IPS-20b (cell line): ENCODE results near the gene TNFSF10.
"Not testable (repeated sequence)": the region's sequence is repeated elsewhere in the genome, so short reads cannot be mapped to it uniquely, and the experiment has no call there.

ENCODE experiments used
- H3K27ac ChIP-seq: one replicate; pipeline ENCODE4 v1.5.1; 2013; ENCODE audit warnings: low read length
- H3K27me3 ChIP-seq: 2 replicates; pipeline ENCODE4 v1.6.1; 2013; ENCODE audit warnings: mild to moderate bottlenecking, low read length, inconsistent platforms; ENCODE audit not compliant: insufficient read depth
- H3K36me3 ChIP-seq: 2 replicates; pipeline ENCODE4 v1.6.1; 2013; ENCODE audit warnings: low read depth, mild to moderate bottlenecking, inconsistent platforms, low read length, moderate library complexity; ENCODE audit not compliant: insufficient read depth
- H3K4me1 ChIP-seq: 2 replicates; pipeline ENCODE4 v1.6.1; 2013; ENCODE audit warnings: mild to moderate bottlenecking, control low read depth, inconsistent platforms, low read length, moderate library complexity; ENCODE audit not compliant: insufficient read depth
- H3K4me3 ChIP-seq: 2 replicates; pipeline ENCODE4 v1.5.1; 2013; ENCODE audit warnings: mild to moderate bottlenecking, low read length, inconsistent platforms
- H3K9ac ChIP-seq: 2 replicates; pipeline ENCODE4 v1.6.1; 2013; ENCODE audit warnings: low read depth, mild to moderate bottlenecking, inconsistent platforms, low read length, moderate library complexity
- H3K9me3 ChIP-seq: 2 replicates; pipeline ENCODE4 v1.6.1; 2013; ENCODE audit warnings: mild to moderate bottlenecking, low read depth, low read length, inconsistent platforms; ENCODE audit not compliant: insufficient read depth

Gene TNFSF10

DNA sequence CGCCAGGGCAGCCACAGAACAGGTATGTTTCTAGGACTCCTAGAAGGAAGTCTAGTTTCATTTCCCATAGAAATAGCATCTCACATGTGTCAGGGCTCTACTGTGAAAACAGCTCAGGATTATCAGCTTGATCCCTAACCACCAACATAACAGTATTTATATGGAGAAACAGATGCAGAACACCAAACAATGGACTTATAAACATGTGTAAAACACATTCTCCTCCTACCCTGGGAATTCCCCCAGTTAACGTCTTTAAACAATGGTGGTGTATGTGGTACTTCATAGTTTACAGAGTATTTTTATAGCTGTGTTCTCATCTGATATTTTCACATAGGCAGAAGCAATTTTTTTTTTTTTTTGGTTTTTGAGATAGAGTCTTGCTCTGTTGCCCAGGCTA lies 9.7 kb downstream of the TNFSF10 start:
- Histone ChIP-seq H3K27ac (no peak overlapping the region), H3K27me3 (no peaks in the 10 kb centered on the region), H3K9ac (no peak overlapping the region), H3K9me3 (no peaks in the 10 kb centered on the region), H3K36me3 (no peaks in the 10 kb centered on the region), H3K4me1 (no peaks in the 10 kb centered on the region; the same call in 1 of the 2 replicates), H3K4me3 (no peak overlapping the region)

GRCh38 chr3:172511783-172512762 lies 11.2 kb downstream of the TNFSF10 start:
- Histone ChIP-seq H3K4me1 (no peaks in the 10 kb centered on the region; the same call in 1 of the 2 replicates), H3K27me3 (no peaks in the 10 kb centered on the region), H3K9ac (no peak overlapping the region), H3K4me3 (no peak overlapping the region), H3K9me3 (no peaks in the 10 kb centered on the region), H3K36me3 (no peaks in the 10 kb centered on the region), H3K27ac (no peak overlapping the region)

- Histone ChIP-seq H3K4me3 (no peak overlapping the region), H3K9me3 (0 out of 2 replicates have a peak, but pooled peaks cover 6% of the 10 kb centered on the region), H3K27ac (no peak overlapping the region), H3K36me3 (no peaks in the 10 kb centered on the region), H3K27me3 (no peaks in the 10 kb centered on the region), H3K9ac (no peak overlapping the region), H3K4me1 (no peaks in the 10 kb centered on the region)
Observed at GRCh38 chr3:172506094-172506493, 17.1 kb downstream of the TNFSF10 start.

GRCh38 chr3:172501540-172501939 lies 21.7 kb downstream of the TNFSF10 start:
- H3K27ac ChIP-seq, result no peak overlapping the region
- 0 out of 2 replicates have a peak, but pooled peaks cover 6% of the 10 kb centered on the region for H3K9me3 ChIP-seq
- H3K4me3 ChIP-seq, result no peak overlapping the region
- H3K4me1 ChIP-seq, result no peaks in the 10 kb centered on the region
- H3K27me3 ChIP-seq, result no peaks in the 10 kb centered on the region
- no peak overlapping the region for H3K9ac ChIP-seq
- H3K36me3 ChIP-seq, result no peaks in the 10 kb centered on the region

- H3K4me3 ChIP-seq, H3K36me3 ChIP-seq, H3K9me3 ChIP-seq, H3K27ac ChIP-seq, H3K27me3 ChIP-seq, H3K4me1 ChIP-seq, H3K9ac ChIP-seq: not testable (repeated sequence)
Observed at GRCh38 chr3:172490198-172490669, 33.0 kb downstream of the TNFSF10 start.

DNA sequence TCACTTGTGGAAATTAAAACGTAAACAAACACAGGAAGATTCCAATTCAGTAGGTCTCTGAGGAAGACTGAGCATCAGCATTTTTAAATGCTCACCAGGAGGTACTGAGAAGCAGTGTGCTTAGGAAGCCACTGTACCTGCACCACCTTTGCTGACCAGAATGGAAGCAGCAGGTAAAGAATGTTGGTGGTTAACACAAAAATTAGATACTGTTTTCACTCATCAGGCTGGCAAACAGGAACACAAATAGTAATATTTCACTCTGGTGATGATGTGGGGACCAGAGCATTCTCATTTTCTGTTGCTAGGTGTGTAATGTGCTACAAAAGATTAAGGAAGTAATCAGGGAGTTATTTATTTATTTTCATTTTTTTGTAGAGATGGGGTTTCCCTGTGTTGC lies 45.1 kb downstream of the TNFSF10 start:
- no peaks in the 10 kb centered on the region for H3K4me1 ChIP-seq
- no peaks in the 10 kb centered on the region for H3K36me3 ChIP-seq
- H3K4me3 ChIP-seq, result no peak overlapping the region
- H3K9me3 ChIP-seq, result no peaks in the 10 kb centered on the region
- H3K27ac ChIP-seq, result no peak overlapping the region
- no peak overlapping the region for H3K9ac ChIP-seq
- H3K27me3 ChIP-seq, result no peaks in the 10 kb centered on the region

DNA sequence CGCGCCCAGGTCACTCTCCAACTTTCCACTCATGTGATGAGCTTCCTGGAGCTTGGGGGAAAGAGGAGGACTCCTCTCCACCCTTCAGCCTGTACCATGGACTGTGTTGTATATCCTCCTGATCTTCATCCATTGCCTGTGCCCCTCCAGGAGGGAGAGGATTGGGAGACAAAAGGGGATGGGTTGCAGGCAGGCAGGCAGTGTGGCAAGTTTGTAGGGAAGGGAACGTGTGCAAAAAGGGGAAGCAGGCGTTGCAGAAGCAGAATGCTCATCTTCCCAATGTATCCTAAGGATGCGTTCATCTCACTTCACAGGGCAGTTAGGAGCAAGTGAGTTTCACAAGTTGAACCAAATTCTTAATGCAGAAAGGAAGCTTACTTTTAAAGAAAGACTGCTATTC lies 46.9 kb downstream of the TNFSF10 start:
- no peak overlapping the region for H3K4me3 ChIP-seq
- no peaks in the 10 kb centered on the region for H3K4me1 ChIP-seq
- H3K27me3 ChIP-seq, result no peaks in the 10 kb centered on the region
- no peak overlapping the region for H3K9ac ChIP-seq
- peaks cover 6% of the 10 kb centered on the region; the same call in 1 of the 2 replicates for H3K9me3 ChIP-seq
- H3K27ac ChIP-seq, result no peak overlapping the region
- H3K36me3 ChIP-seq, result no peaks in the 10 kb centered on the region

GRCh38 chr3:172475703-172476102 lies 47.5 kb downstream of the TNFSF10 start:
- Histone ChIP-seq H3K36me3 (no peaks in the 10 kb centered on the region), H3K9ac (no peak overlapping the region), H3K9me3 (peaks cover 6% of the 10 kb centered on the region; the same call in 1 of the 2 replicates), H3K4me3 (no peak overlapping the region), H3K27me3 (no peaks in the 10 kb centered on the region), H3K4me1 (no peaks in the 10 kb centered on the region), H3K27ac (no peak overlapping the region)

- H3K9me3 ChIP-seq, result peaks cover 6% of the 10 kb centered on the region; the same call in 1 of the 2 replicates
- no peak overlapping the region for H3K4me3 ChIP-seq
- no peaks in the 10 kb centered on the region for H3K27me3 ChIP-seq
- no peak overlapping the region for H3K27ac ChIP-seq
- H3K4me1 ChIP-seq, result no peaks in the 10 kb centered on the region
- H3K36me3 ChIP-seq, result no peaks in the 10 kb centered on the region
- H3K9ac ChIP-seq, result no peak overlapping the region
Observed at GRCh38 chr3:172471903-172472302, 51.3 kb downstream of the TNFSF10 start.

GRCh38 chr3:172470588-172470987 lies 52.6 kb downstream of the TNFSF10 start:
- no peaks in the 10 kb centered on the region for H3K27me3 ChIP-seq
- no peak overlapping the region for H3K9ac ChIP-seq
- H3K27ac ChIP-seq, result no peak overlapping the region
- H3K9me3 ChIP-seq, result peaks cover 6% of the 10 kb centered on the region; the same call in 1 of the 2 replicates
- H3K4me3 ChIP-seq, result no peak overlapping the region
- no peaks in the 10 kb centered on the region for H3K36me3 ChIP-seq
- no peaks in the 10 kb centered on the region for H3K4me1 ChIP-seq

GRCh38 chr3:172467170-172467824 lies 55.9 kb downstream of the TNFSF10 start:
- no peak overlapping the region for H3K9ac ChIP-seq
- H3K9me3 ChIP-seq, result peaks cover 6% of the 10 kb centered on the region; the same call in 1 of the 2 replicates
- no peak overlapping the region for H3K27ac ChIP-seq
- H3K4me1 ChIP-seq, result no peaks in the 10 kb centered on the region
- H3K4me3 ChIP-seq, result no peak overlapping the region
- H3K27me3 ChIP-seq, result no peaks in the 10 kb centered on the region
- H3K36me3 ChIP-seq, result no peaks in the 10 kb centered on the region
